ENCODE results near the gene GH1.

Gene GH1

DNA sequence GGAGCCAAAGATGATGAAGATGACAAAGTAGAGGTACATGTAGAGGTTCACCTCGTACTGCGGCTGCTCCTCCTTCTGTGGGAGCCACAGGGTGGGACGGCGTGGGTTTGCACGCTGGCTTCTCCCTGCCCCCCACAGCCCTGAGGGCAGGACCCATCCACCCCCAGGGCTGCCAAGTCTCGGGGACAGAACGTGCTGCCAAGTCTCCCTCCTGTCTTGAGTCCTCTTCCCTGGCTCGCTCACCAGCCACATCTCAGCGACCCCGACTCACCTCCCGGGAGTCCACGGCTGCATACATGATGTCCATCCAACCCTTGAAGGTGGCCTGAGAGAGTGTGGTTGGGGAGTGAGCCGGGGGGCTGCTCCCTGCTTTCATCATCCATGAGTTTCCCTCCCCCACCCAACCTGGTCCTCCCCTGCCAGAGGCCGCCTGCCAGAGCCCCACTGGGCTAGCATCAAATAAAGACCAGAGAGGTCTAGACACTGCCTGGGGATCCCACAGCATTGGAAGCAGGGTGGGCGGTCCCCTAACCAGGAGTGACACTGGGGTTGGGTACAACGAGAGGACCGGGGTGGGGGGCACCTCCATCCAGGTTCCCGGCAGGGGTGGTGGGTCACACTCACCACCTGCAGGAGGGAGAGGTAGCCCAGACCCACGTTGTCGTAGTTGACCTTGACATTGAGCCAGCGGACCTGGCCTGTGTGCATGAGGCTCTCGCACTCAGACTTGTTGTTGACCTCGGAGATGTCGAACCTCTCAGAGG lies 26.3 kb upstream of the GH1 start:
- no peak for DNase-seq (ENCODE audit: low read depth in 2 of 2, low spot score in 1 of 2)

DNA sequence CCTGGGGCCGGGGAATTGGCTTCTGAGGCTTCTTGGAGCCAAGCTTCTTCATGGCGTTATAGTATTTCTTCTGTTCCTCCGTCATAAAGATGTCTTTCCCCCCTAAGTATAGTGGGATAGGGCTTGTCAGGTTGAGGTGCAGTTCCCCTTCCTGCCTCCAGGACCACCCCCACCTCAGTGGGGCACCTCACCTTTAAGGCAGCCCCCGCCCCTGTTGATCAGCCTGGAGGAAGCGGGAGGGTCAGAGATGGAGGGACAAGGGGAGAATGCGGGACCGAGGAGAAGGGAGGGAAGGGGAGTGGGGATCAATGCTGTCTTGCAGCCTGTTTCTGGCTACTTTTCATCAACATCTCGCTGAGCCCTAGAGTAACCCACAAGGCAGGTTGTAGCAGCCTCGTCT lies 25.1 kb upstream of the GH1 start:
- no peak for DNase-seq (ENCODE audit: low read depth in 2 of 2, low spot score in 1 of 2)

DNA sequence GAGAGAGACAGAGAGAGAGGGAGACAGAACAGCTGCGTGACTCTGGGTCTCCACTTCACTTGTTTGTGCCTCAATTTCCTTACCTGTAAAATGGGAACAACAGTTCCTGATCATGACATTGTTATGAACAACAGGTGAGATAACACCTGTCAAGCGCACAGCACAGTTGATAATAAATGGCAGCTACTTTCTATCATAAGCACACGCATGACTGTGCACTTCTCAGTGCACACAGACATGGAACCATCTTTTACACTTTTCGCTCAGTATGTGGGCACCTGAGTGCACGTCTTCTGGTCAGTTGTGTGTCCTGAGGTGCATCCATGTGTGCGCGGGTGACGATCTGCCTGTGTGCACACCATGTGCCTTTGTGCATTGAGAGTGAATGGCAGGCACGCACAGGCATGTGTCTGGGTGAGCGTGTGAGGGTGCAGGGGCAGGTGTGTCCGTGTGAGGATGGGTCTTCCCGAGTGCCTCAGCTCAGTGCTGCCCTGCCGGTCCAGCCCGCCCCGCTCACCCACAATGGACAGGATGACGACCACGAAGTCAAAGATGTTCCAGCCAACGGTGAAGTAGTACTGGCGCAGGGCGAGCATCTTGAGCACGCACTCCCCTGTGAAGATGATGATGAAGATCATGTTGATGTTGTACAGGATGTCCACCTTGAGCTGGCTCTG lies 23.8 kb upstream of the GH1 start:
- DNase-seq (ENCODE audit: low read depth in 2 of 2, low spot score in 1 of 2) = no peak

DNA sequence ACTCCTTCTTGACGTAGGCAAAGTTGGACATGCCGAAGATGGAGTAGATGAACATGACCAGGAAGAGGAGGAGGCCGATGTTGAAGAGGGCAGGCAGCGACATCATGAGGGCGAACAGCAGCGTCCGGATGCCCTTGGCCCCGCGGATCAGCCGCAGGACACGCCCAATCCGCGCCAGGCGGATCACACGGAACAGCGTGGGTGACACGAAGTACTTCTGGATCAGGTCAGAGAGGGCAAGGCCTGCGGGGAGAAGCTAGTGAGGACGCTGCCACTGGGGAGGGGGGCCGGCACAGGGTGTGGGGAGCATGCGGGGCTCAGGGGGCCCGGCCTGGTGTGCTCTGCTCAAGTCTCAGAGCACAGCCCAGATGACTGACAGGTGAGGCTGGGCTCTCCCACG lies 23.1 kb upstream of the GH1 start:
- DNase-seq (ENCODE audit: low read depth in 2 of 2, low spot score in 1 of 2) = no peak

DNA sequence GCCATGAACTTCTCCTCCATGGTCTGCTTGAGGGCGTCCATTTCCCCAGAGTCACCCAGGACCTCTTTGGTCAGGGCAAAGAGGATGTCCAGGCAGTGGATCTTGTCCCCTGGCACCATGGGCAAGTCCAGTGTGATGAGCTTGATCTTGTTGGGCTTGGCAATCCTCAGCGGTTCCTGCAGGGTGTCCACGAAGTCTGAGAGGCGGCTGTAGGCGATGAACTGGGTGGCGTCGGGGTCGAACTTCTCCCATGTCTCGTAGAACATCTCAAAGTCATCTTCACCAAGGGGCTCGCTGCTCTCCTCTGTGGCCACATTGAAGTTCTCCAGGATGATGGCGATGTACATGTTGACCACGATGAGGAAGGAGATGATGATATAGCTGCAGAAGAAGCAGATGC lies 22.5 kb upstream of the GH1 start:
- no peak for DNase-seq (ENCODE audit: low read depth in 2 of 2, low spot score in 1 of 2)

DNA sequence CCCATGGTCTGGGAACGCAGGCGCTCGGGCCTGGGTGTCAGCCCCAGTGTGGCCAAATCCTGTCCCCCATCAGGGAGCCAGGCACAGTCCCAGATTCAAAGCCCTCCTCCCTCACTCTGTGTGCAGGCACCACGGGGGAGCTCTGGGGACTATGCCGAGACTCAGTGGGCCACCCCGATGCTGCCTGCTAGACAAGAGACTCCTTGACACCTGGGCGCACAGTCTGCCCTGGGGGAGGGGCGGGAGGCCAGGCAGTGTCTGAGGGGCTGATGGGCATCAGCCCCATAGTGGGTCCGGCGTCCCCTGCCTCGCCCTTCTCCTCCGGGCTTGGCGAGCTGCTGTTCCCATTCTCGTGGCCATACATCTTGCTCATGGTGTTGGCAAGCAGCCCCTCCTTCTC lies 21.9 kb upstream of the GH1 start:
- DNase-seq (ENCODE audit: low read depth in 2 of 2, low spot score in 1 of 2) = no peak

DNA sequence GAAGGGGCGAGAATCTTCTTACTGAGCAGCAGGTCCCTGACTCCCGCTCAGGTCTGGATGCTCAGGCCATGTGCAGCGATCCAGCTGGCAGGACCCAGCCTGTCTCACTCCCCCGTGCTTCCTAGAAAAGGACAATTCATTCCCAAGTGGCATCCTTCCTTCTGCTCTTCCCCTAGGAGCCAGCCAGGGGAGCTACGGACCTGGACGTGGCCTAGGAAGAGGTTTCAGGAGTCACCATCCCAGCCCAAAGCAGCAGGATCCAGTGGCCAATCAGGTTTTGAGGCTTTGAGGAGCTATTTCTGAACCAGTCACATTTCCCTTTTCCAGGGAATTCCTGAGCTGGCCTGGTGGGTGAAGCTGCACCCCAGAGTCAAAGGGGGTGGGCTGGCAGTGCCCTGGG lies 21.2 kb upstream of the GH1 start:
- DNase-seq (ENCODE audit: low read depth in 2 of 2, low spot score in 1 of 2) = no peak

DNA sequence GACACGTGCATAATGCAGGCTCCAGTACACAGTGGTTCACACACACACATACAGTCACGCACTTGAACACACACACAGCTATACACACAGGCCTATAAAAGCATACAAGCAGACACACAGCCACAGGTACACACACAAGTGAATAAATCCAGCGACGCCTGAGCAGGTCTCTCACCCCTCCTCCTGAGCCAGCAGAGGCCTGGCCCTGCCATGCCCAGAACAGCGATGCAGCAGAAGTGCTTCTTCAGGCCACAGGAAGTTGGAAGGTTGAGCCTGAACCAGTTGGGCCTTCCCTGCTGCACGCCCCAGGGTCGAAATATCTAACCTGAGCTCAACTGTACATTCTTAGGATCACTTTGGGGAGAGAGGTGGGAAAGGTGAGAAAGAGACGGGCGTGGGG lies 20.8 kb upstream of the GH1 start:
- no peak for DNase-seq (ENCODE audit: low read depth in 2 of 2, low spot score in 1 of 2)

DNA sequence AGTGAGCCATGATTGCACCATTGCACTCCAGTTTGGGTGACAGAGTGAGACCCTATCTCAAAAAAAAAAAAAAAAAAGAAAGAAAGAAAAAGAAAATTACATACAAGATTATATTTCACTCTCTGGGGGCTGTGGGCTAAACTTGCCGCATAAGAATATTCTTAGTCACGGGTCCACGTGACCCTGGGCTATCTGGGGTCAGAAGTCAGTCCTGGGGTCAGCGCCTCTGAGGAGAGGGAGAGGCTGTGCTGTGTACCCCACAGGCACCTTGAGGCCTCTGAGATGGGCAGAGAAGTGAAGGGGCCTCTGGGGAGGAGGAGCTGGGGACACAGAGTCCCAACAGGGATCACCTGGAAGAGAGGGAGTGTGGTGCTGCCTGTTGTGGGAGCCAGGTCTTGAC lies 19.3 kb upstream of the GH1 start:
- no peak for DNase-seq (ENCODE audit: low read depth in 2 of 2, low spot score in 1 of 2)

DNA sequence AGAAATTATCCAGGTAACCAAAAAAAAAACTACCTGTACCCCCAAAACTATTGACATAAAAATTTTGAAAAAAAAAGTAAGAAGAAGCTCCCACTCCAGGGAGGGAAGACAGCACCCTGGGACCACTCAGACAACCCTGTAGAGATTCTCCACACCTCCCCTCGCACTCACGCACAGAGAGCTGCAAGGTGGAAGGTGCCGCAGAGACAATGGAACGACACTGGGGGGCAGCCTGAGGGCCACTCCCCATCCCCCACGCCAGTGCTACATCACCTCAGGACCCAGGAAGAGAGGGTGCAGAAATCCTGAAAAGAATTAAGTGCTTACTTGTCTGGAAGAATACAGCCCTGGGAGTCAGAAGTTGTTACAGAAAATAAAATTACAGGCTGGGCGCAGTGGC lies 18.7 kb upstream of the GH1 start:
- no peak for DNase-seq (ENCODE audit: low read depth in 2 of 2, low spot score in 1 of 2)

DNA sequence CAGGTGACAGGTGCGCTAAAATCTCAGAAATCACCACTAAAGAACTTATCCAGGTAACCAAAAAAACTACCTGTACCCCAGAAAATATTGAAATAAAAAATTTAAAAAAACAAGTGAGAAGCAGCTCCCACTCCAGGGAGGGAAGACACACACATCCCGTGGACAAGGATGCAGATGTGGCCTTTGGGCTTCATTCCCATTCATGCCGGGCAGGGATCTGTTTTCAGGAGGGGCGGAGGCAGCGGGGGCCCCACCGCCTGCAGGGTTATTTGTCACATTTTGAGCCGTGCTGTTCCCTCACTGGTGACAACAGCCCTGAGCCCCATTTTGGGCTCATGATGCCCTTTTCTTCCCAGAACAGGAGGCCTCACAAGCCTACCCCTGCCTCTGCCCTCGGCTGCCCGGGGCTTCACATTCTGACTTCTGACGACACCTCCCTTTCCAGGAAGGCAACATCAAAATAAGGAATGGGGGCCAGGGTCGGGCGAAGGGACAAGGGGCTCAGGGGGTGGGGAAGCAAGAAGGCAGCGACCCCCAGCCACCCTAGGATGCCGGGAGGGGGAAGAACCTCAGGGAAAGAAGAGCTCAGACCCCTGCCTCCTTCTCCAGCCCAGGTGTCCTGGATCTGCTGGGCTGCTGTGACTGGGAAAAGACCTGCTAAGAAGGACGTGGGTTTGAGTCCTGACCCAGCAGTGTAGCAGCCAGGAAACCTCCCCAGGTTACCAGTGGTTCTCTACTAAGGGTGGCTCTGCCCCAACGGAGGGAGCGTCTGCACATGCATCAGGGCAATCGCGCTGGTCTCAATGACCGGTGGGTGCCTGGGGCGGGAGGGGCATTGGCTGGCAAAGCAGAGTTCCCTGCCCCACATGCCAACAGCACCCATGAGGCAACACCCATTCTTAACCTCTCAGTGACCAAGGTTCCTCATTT lies 15.8 kb upstream of the GH1 start:
- no peak for DNase-seq (ENCODE audit: low read depth in 2 of 2, low spot score in 1 of 2)

DNA sequence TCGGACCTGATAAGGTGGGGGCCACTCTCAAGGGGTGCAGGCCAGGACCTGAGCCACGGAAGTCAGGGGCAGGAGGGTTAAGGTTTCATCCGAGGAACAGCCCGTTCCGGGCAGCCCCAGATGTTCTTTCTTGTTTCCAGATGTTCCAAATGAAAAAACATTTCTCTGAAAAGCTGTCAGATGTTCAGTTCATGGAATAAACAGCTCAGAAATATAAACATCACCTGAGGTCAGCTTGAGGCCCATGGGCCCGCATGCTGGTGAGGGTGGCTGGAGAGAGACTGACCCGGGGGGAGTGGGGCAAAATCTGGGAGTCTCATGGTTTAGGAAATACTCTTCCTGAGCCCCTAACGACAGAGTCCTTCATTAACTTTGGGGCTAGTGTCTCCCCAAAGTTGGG lies 15.0 kb upstream of the GH1 start:
- DNase-seq (ENCODE audit: low read depth in 2 of 2, low spot score in 1 of 2) = no peak

DNA sequence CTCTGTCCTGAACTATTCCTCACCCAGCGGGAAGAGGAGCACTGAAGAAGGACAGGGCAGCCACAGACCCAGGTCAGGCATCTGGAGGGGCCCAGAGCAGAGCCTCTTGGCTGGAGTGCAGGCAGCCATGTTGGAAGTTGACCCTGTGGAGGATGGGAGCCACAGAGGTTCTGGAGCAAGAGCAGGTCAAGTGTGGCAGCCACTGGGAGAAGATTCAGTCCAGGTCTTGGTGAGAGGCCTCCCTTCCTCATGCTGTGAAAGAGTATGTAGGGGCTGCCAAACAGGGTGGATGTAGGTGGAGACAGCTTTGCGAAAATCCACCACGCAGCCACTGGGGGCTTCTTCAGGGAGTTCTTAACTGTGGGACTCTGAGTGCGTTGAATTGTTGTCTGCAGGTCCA lies 14.1 kb upstream of the GH1 start:
- no peak for DNase-seq (ENCODE audit: low read depth in 2 of 2, low spot score in 1 of 2)

DNA sequence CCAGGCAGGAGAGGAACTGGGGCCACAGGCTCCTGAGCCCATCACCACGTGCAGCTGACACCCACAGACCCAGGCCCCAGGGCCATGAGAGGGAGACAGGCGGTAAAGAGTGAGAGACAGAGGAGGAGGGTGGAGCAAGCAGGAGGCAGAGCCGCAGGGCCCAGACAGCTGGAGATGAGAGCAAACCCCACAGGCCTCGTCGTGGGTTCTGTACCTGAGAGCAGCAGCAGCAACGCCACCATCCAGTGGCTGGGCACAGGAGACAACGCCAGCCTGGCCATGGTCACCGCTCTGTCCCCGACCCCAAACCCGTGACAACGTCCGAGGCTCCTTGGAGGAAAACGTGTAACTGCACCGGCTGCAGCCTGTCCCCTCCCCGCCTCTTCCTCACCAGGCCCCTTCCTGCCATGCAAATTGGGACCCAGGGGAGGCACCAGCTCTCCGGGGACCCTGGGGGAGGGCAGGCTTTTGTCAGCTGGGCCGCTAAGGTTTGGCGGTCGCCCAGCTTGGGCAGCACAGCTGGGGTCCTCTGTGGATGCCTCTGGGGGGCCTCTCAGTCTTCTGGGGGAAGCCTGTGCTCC lies 13.4 kb upstream of the GH1 start, which contains the start of gene CD79B:
TSS of gene CD79B (minus strand) at position 351 of the 581 bp plus-strand sequence. CDS start at position 281, 70 bp downstream.
- no peak for DNase-seq (ENCODE audit: low read depth in 2 of 2, low spot score in 1 of 2)

DNA sequence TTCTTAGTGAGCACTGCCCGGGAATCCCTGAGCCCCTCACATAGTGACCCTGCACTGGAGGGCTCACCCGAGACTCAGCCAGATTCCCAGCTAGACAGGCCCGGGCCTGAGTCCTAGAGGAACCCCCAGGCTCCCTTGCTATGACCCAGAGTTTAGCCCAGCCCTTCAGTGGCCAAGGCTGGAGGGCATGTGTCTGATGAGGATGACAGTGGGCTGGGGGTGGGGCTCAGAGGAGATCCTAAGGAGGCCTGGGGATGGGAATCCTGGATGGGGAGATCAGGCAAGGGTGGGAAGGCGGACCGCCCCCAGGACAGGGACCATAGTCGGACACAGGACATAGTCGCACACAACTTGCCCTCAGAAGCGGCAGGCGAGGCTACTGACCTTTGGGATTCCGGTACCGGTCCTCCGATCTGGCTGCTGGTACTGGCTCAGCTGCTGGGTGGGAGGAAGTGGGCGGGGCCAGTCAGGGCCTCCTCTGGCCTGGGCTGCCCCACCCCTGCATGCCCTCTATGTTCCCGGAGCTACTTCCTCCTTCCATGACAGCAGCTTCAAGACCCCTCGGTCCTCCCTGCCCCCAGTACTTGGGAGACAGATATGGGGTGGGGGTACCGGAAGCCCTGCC lies 12.4 kb upstream of the GH1 start:
- no peak for DNase-seq (ENCODE audit: low read depth in 2 of 2, low spot score in 1 of 2)

DNA sequence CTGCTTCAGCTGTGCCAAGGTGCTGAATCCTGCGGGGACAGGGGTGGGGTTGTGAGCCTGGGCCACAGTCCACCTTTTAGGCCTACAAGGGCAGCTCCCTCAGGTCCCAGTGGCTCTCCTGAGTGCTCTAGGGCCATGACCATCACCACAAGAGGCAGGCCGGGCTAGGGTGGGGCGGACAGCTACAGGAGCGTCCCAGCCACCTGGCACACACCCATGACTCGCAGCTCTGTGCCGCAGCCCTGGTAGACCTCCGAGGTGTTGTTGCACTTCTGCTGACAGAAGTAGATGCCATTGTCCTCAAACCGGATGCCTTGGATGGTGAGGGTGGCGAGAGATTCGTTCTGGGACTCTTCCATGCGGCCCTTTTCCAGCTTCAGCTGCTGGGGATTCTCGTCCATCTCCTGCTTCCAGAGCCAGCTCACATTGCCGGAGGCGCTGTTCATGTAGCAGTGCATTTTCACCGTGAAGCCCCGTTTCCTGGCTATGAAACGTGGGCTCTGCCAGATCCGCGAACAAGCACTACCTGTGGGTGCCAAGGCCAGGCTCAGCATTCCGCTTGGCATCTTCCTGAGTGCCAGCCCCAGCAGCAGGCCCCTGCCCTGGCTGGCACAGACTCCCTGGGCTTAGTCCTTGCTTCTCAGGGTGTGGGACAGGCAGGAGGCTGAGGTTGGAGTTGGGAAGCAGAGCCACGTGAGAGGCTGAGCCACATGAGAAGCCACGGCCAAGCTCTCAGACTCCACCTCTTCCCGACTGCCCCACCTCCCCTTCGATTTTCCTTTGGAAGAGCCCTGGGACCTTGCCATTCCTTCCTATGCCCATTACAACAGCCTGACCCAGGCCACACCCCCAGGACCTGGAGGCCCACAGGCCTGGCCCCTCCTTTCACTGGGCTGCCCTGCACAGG lies 11.5 kb upstream of the GH1 start:
- DNase-seq (ENCODE audit: low read depth in 2 of 2, low spot score in 1 of 2) = no peak

DNA sequence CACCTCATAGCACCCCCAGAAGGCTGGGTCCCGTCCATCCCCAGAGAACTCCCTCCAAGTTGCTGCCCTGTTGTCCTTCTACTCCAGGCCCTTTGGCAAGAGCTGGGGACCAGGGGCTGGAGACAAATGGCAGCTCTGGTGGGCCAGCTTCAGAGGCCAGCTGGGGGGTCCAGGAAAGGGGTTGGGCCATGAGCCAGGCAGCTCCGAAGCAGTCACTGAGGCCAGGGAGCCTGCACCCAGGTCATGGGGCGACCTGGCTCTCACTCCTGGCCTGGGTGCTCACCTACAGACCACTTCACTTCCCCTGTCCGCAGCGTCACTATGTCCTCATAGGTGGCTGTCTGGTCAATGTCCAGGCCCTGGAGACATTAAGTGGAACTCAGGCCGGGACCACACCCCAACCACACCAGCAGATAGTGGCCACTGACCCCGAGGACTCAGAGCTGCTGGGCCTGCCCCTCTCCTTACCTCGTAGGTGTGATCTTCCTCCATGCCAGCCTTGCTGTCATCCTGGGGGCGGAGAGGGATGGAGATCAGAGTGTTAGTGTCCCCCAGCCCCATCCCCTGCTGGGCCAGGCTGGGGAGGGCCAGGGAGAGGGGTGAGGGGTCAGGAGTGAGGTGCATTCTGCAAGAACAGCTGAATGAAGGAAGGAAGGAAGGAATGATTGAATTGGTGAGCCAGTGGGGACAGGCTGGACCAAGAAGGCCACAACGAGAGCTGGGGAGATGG lies 10.5 kb upstream of the GH1 start:
- DNase-seq (ENCODE audit: low read depth in 2 of 2, low spot score in 1 of 2) = no peak

DNA sequence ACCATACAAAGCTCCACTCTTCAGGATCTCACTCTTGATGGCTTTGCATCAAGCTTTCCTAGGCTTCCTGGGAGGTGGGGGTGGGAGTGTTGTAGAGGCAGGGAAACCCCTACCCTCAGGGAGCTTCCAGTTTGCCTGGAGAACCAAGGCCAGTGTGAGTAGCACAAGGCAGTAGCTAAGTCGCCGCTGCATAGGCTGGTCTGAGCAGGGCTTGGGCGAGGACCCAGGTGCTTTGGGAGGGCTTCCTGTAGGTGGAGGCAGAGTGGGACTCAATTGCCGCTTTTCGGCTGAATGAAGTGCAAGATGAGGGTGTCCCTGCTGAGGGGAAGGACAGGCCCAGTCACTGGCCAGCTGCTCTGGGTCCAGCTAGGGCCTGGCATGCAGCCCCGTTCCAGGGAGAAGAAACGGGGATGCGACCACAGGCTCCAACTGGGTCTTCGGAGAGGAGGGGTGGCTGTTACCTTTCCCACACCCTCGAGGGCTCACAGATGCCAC lies 9.6 kb upstream of the GH1 start:
- no peak for DNase-seq (ENCODE audit: low read depth in 2 of 2, low spot score in 1 of 2)
